Motor neuron (in vitro differentiated cells): Measurements from ENCODE around the gene USP3. TPM values are rescaled to one million over a fixed set of nuclear protein-coding genes. Genes with fewer than 3 reads are reported as not detected.
"Not testable (repeated sequence)": the region's sequence is repeated elsewhere in the genome, so short reads cannot be mapped to it uniquely, and the experiment has no call there.

Source experiments
- ATAC-seq, 8 experiments: fragments of 200-7000 bp; cut with Tn5 transposase; replicated peaks in 6 of 8; 2 replicates each; pipeline ENCODE4 v1.8.0; 2021; ENCODE audit warnings: mild to moderate bottlenecking in 8 of 8, moderate library complexity in 8 of 8
- H3K27ac ChIP-seq, 2 donors: fragments of 250-450 bp; sonication (Bioruptor Pico); 2 replicates each; pipeline ENCODE4 v1.9.0; 2021; ENCODE audit warnings: antibody characterized with exemption in 2 of 2, mild to moderate bottlenecking in 2 of 2, moderate library complexity in 1 of 2
- H3K4me1 ChIP-seq, 2 donors: fragments of 250-450 bp; sonication (Bioruptor Pico); replicated peaks in 1 of 2; 2 replicates each; pipeline ENCODE4 v1.6.1; 2021; ENCODE audit warnings: antibody characterized with exemption in 2 of 2, mild to moderate bottlenecking in 2 of 2, moderate library complexity in 1 of 2
- H3K4me3 ChIP-seq, 5 donors: fragments of 250-450 bp; sonication (Bioruptor Pico); 2 replicates each; pipeline ENCODE4 v1.9.0; 2021; ENCODE audit warnings: antibody characterized with exemption in 5 of 5, mild to moderate bottlenecking in 5 of 5, moderate library complexity in 4 of 5
- WGBS, 10 experiments: fragments of 450-650 bp; shearing (Covaris generic); methylation state at CpG; one replicate each; pipeline ENCODE4 v1.0.0; 2022; 5-methylcytosine and 5-hydroxymethylcytosine counted together
- in situ Hi-C, 9 experiments: fragments of 400-800 bp; cut with MboI; loops; one replicate each; pipeline ENCODE4 v1.15.0; 2021; ENCODE audit warnings: low sequenced_read_pairs in 9 of 9, low pct_unique_long_range_greater_than_20kb in 2 of 9; ENCODE audit not compliant: unreplicated experiment in 9 of 9
- total RNA-seq, 8 experiments: library from RNA; unstranded; fragments of 300-600 nt; gene quantifications; 2 replicates each; pipeline versions ENCODE4 v1.2.3 to v1.2.4, GENCODE V29; 2022

The USP3 gene
- total RNA-seq, 8 experiments from 2014 or later, result 20.4 to 63.7 (median 47.1) TPM

- in situ Hi-C loops, result no loop called here
- Histone ChIP-seq H3K4me3 (no peak overlapping the region), H3K27ac (no peak overlapping the region), H3K4me1 (peaks cover 18 to 28% of the 10 kb centered on the region in 2 donors)
- WGBS, 10 experiments, result 0 to 100% (median 50%) methylated on average over 1 to 5 of the region's 5 CpGs
- ATAC-seq, result peak in 2 of 8 experiments; percentile 8 to 25
Measured at GRCh38 chr15:63532307-63532744, 27.9 kb downstream of the USP3 start.

GRCh38 chr15:63534888-63535287, 30.5 kb downstream of the USP3 start:
- H3K4me3 ChIP-seq, H3K27ac ChIP-seq, in situ Hi-C loops, ATAC-seq: not testable (repeated sequence)
- peaks cover 36 to 54% of the 10 kb centered on the region in 2 donors for H3K4me1 ChIP-seq
- 60 to 100% (median 100%) methylated on average over 1 to 3 of the region's 3 CpGs; no CpG with 5 or more reads in 3 of the 10 experiments for WGBS, 10 experiments

GRCh38 chr15:63535689-63536088, 31.3 kb downstream of the USP3 start:
- no peak overlapping the region for H3K4me3 ChIP-seq
- in situ Hi-C loops, result no loop called here

GRCh38 chr15:63538876-63539275, 34.5 kb downstream of the USP3 start:
- H3K4me1 ChIP-seq, result peaks cover 38 to 51% of the 10 kb centered on the region in 2 donors
- no peak for ATAC-seq
- in situ Hi-C loops, result no loop called here
- 56 to 92% (median 73%) methylated on average over 1 to 3 of the region's 3 CpGs for WGBS, 10 experiments
- no peak overlapping the region for H3K27ac ChIP-seq
- no peak overlapping the region for H3K4me3 ChIP-seq

More at GRCh38 chr15:63535689-63536088, 31.3 kb downstream of the USP3 start:
- ATAC-seq, result no peak
- Histone ChIP-seq H3K27ac (no peak overlapping the region), H3K4me1 (peaks cover 45 to 62% of the 10 kb centered on the region in 2 donors)
- WGBS, 10 experiments, result 53 to 94% (median 67%) methylated on average over 1 to 3 of the region's 3 CpGs; no CpG with 5 or more reads in 2 of the 10 experiments

- Histone ChIP-seq H3K4me1 (peaks cover 38 to 51% of the 10 kb centered on the region in 2 donors), H3K4me3 (no peak overlapping the region), H3K27ac (peak overlapping the region in 1 of 2 donors; percentile 45)
- ATAC-seq, result peak in 5 of 8 experiments; percentile 70 to 79 (median 76)
- WGBS, 10 experiments, result 23 to 100% (median 50%) methylated on average over 1 to 6 of the region's 6 CpGs; no CpG with 5 or more reads in 1 of the 10 experiments
- in situ Hi-C loops, result no loop called here
Measured at GRCh38 chr15:63539521-63539920, 35.1 kb downstream of the USP3 start.

GRCh38 chr15:63539998-63540397, 35.6 kb downstream of the USP3 start:
- H3K27ac ChIP-seq, result peak overlapping the region in 1 of 2 donors; percentile 45
- peak in 5 of 8 experiments; percentile 42 to 67 (median 50) for ATAC-seq
- H3K4me3 ChIP-seq, result no peak overlapping the region
- peaks cover 38 to 51% of the 10 kb centered on the region in 2 donors for H3K4me1 ChIP-seq
- in situ Hi-C loops, result no loop called here

GRCh38 chr15:63540449-63540848, 36.1 kb downstream of the USP3 start:
- ATAC-seq, result peak in 5 of 8 experiments; percentile 33 to 58 (median 49)
- H3K27ac ChIP-seq, result peak overlapping the region in 1 of 2 donors; percentile 45
- WGBS, 10 experiments, result 62 to 100% (median 86%) methylated on average over 1 to 4 of the region's 4 CpGs

GRCh38 chr15:63544258-63545026, 40.0 kb downstream of the USP3 start:
- in situ Hi-C loops, result no loop called here

More at GRCh38 chr15:63540449-63540848, 36.1 kb downstream of the USP3 start:
- Histone ChIP-seq H3K4me3 (no peak overlapping the region), H3K4me1 (peaks cover 38 to 51% of the 10 kb centered on the region in 2 donors)
- in situ Hi-C loops, result no loop called here

GRCh38 chr15:63545520-63545919, 41.1 kb downstream of the USP3 start:
- in situ Hi-C loops, result no loop called here
- no peak overlapping the region for H3K4me3 ChIP-seq
- H3K4me1 ChIP-seq, result peaks cover 2 to 6% of the 10 kb centered on the region in 2 donors
- ATAC-seq, result no peak
- no peak overlapping the region for H3K27ac ChIP-seq
- 89 to 100% (median 96%) methylated on average over 4 to 10 of the region's 10 CpGs; no CpG with 5 or more reads in 1 of the 10 experiments for WGBS, 10 experiments

More at GRCh38 chr15:63544258-63545026, 40.0 kb downstream of the USP3 start:
- Histone ChIP-seq H3K27ac (no peak overlapping the region), H3K4me1 (peaks cover 13 to 17% of the 10 kb centered on the region in 2 donors), H3K4me3 (no peak overlapping the region)
- WGBS, 10 experiments, result 80 to 100% (median 93%) methylated on average over 2 to 5 of the region's 5 CpGs
- ATAC-seq, result no peak

GRCh38 chr15:63551400-63551799, 47.0 kb downstream of the USP3 start:
- in situ Hi-C loops, result no loop called here
- ATAC-seq, result peak in 1 of 8 experiments; percentile 22
- H3K27ac ChIP-seq, result no peak overlapping the region
- peaks cover 0 to 6% of the 10 kb centered on the region in 2 donors for H3K4me1 ChIP-seq
- no peak overlapping the region for H3K4me3 ChIP-seq
- 43 to 100% (median 92%) methylated on average over 1 of the region's 1 CpG; no CpG with 5 or more reads in 2 of the 10 experiments for WGBS, 10 experiments

- in situ Hi-C loops, result no loop called here
- peaks cover 0 to 6% of the 10 kb centered on the region in 2 donors for H3K4me1 ChIP-seq
- ATAC-seq, result peak in 6 of 8 experiments; percentile 29 to 93 (median 66)
- 0 to 100% (median 27%) methylated on average over 1 to 3 of the region's 3 CpGs for WGBS, 10 experiments
- H3K4me3 ChIP-seq, result no peak overlapping the region
- H3K27ac ChIP-seq, result no peak overlapping the region
Measured at GRCh38 chr15:63553388-63553791, 49.0 kb downstream of the USP3 start.

GRCh38 chr15:63554337-63554927, 50.0 kb downstream of the USP3 start:
- no peak overlapping the region for H3K4me3 ChIP-seq
- in situ Hi-C loops, result no loop called here
- 79 to 100% (median 100%) methylated on average over 2 of the region's 2 CpGs; no CpG with 5 or more reads in 3 of the 10 experiments for WGBS, 10 experiments
- no peak overlapping the region for H3K27ac ChIP-seq
- no peak for ATAC-seq
- peaks cover 0 to 6% of the 10 kb centered on the region in 2 donors for H3K4me1 ChIP-seq

- Histone ChIP-seq H3K27ac (no peak overlapping the region), H3K4me1 (peaks cover 0 to 6% of the 10 kb centered on the region in 2 donors), H3K4me3 (no peak overlapping the region)
- in situ Hi-C loops, result no loop called here
- no peak for ATAC-seq
Measured at GRCh38 chr15:63555507-63555906, 51.1 kb downstream of the USP3 start.
